Keratinocyte (primary cell): Measurements from ENCODE around the gene HSPG2. TPM values are rescaled to one million over a fixed set of nuclear protein-coding genes. Genes with fewer than 3 reads are reported as not detected.

Source experiments
- DNase-seq: peaks from one replicate; pipeline ENCODE4 v3.0.0-alpha.2; 2011; ENCODE audit warnings: low read depth, missing footprints, low spot score
- FAIRE-seq: peaks from 2 replicates; lab custom pipeline; 2011; peaks lifted over from hg19 to GRCh38; lab: Jason Lieb, UNC
- H2AFZ ChIP-seq: 2 replicates; pipeline ENCODE4 v1.6.0; 2012; ENCODE audit warnings: low read length, control low read depth, inconsistent platforms; ENCODE audit not compliant: control insufficient read depth
- H3K27ac ChIP-seq: 2 replicates; pipeline ENCODE4 v1.5.1; 2011; ENCODE audit warnings: low read length; ENCODE audit not compliant: control insufficient read depth, insufficient read depth
- H3K27me3 ChIP-seq: 3 replicates; pipeline ENCODE4 v1.6.0; 2011; ENCODE audit warnings: low read length; ENCODE audit not compliant: control insufficient read depth, insufficient read depth; ENCODE audit errors: extremely low read depth
- H3K36me3 ChIP-seq, 2 experiments: 2 replicates in 1 of 2; 3 replicates in 1 of 2; pipeline ENCODE4 v1.5.1; 2011; ENCODE audit warnings: low read length in 2 of 2, mild to moderate bottlenecking in 1 of 2; ENCODE audit not compliant: control insufficient read depth in 2 of 2, insufficient read depth in 2 of 2; ENCODE audit errors: extremely low read depth in 1 of 2
- H3K4me1 ChIP-seq: 3 replicates; pipeline ENCODE4 v1.5.1; 2011; ENCODE audit warnings: low read length; ENCODE audit not compliant: control insufficient read depth, insufficient read depth; ENCODE audit errors: extremely low read depth
- H3K4me2 ChIP-seq: 3 replicates; pipeline ENCODE4 v1.6.0; 2011; ENCODE audit warnings: low read depth, low read length; ENCODE audit not compliant: control insufficient read depth, insufficient read depth; ENCODE audit errors: extremely low read depth
- H3K4me3 ChIP-seq, 3 experiments: fragments of 200-600 bp in 1 of 3; sonication (generic) in 1 of 3; 2 replicates in 2 of 3; 3 replicates in 1 of 3; pipeline ENCODE4 v1.5.1; 2011 to 2016; ENCODE audit warnings: low read length in 3 of 3, mild to moderate bottlenecking in 3 of 3, control low read depth in 2 of 3, inconsistent platforms in 1 of 3, low read depth in 1 of 3, mixed read lengths in 1 of 3, mixed run types in 1 of 3, moderate library complexity in 1 of 3; ENCODE audit not compliant: control insufficient read depth in 2 of 3, insufficient read depth in 2 of 3; ENCODE audit errors: extremely low read depth in 1 of 3
- H3K79me2 ChIP-seq: 2 replicates; pipeline ENCODE4 v1.6.0; 2012; ENCODE audit warnings: low read length; ENCODE audit not compliant: control insufficient read depth, insufficient read depth
- H3K9ac ChIP-seq: 3 replicates; pipeline ENCODE4 v1.6.0; 2011; ENCODE audit warnings: low read length; ENCODE audit not compliant: control insufficient read depth, insufficient read depth; ENCODE audit errors: extremely low read depth
- H3K9me1 ChIP-seq: 3 replicates; pipeline ENCODE4 v1.6.0; 2011; ENCODE audit warnings: low read length; ENCODE audit not compliant: control insufficient read depth, insufficient read depth; ENCODE audit errors: extremely low read depth
- H3K9me3 ChIP-seq: 2 replicates; pipeline ENCODE4 v1.5.1; 2012; ENCODE audit warnings: low read depth, low read length; ENCODE audit not compliant: control insufficient read depth
- H4K20me1 ChIP-seq: 3 replicates; pipeline ENCODE4 v1.6.0; 2011; ENCODE audit warnings: low read length; ENCODE audit not compliant: control insufficient read depth, insufficient read depth; ENCODE audit errors: extremely low read depth
- EZH2 ChIP-seq: IDR thresholded peaks from one replicate; pipeline ENCODE4 v1.6.1; 2012; ENCODE audit warnings: inconsistent platforms, mild to moderate bottlenecking, low read length, moderate library complexity
- dilution Hi-C: fragments of 300-500 bp; cut with MboI; formaldehyde crosslinking; loops from one replicate; pipeline ENCODE4 v1.7.0; 2020; ENCODE audit warnings: low sequenced_read_pairs; ENCODE audit not compliant: extremely low pct_ligation_motif_present
- polyA plus RNA-seq, 5 experiments: library from polyadenylated mRNA; depleted of rRNA in 3 of 5; stranded (reverse) in 3 of 5; stranded (forward) in 1 of 5; unstranded in 1 of 5; fragments of >200 nt; gene quantifications; 1 replicate in 1 of 5; 2 replicates in 3 of 5; 3 replicates in 1 of 5; pipeline versions ENCODE4 v1.2.1 to v1.2.3, GENCODE V29; 2011 to 2012; ENCODE audit warnings: missing spikeins in 2 of 5, low read depth in 1 of 5, low replicate concordance in 1 of 5
- TF ChIP-seq, protein P1 (sequence below), 3 experiments: IDR thresholded peaks in 1 of 3; conservative IDR thresholded peaks in 1 of 3; optimal IDR thresholded peaks in 1 of 3; 2 replicates in 2 of 3; 3 replicates in 1 of 3; pipeline versions ENCODE3 to v1.5.1; 2011; ENCODE audit warnings: low read length in 3 of 3, mild to moderate bottlenecking in 3 of 3, moderate library complexity in 2 of 3, control low read depth in 1 of 3, inconsistent platforms in 1 of 3; ENCODE audit not compliant: insufficient read depth in 2 of 3; ENCODE audit errors: extremely low read depth in 1 of 3

HSPG2 gene
- polyA plus RNA-seq, 1 donor (not counting 4 experiments of a cell fraction or from before 2014, with no cell fraction given), result 9.0 TPM

GRCh38 chr1:21804536-21804935 is 132.6 kb downstream of the HSPG2 start:
- TF ChIP-seq, protein P1, sequence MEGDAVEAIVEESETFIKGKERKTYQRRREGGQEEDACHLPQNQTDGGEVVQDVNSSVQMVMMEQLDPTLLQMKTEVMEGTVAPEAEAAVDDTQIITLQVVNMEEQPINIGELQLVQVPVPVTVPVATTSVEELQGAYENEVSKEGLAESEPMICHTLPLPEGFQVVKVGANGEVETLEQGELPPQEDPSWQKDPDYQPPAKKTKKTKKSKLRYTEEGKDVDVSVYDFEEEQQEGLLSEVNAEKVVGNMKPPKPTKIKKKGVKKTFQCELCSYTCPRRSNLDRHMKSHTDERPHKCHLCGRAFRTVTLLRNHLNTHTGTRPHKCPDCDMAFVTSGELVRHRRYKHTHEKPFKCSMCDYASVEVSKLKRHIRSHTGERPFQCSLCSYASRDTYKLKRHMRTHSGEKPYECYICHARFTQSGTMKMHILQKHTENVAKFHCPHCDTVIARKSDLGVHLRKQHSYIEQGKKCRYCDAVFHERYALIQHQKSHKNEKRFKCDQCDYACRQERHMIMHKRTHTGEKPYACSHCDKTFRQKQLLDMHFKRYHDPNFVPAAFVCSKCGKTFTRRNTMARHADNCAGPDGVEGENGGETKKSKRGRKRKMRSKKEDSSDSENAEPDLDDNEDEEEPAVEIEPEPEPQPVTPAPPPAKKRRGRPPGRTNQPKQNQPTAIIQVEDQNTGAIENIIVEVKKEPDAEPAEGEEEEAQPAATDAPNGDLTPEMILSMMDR (optimal IDR thresholded peaks at IDR 0.05 in 1 of 3, IDR thresholded peaks at IDR 0.05 in 1 of 3, conservative IDR thresholded peaks at IDR 0.05 in 1 of 3; ENCODE audit: extremely low read depth in 1 of 3, insufficient read depth in 2 of 3, low read length in 3 of 3), result no peak
- no peak for TF ChIP-seq EZH2
- no peak overlapping the region for H3K4me3 ChIP-seq
- H3K9me3 ChIP-seq, result no peaks in the 10 kb centered on the region
- H2AFZ ChIP-seq, result no peak overlapping the region
- H3K36me3 ChIP-seq, result no peaks in the 10 kb centered on the region
- DNase-seq, result no peak
- no peaks in the 10 kb centered on the region for H3K9me1 ChIP-seq
- no peaks in the 10 kb centered on the region for H4K20me1 ChIP-seq
- FAIRE-seq, result no peak
- H3K27me3 ChIP-seq, result no peaks in the 10 kb centered on the region
- no peaks in the 10 kb centered on the region for H3K79me2 ChIP-seq
- no peaks in the 10 kb centered on the region for H3K4me1 ChIP-seq
- no peak overlapping the region for H3K9ac ChIP-seq
- H3K4me2 ChIP-seq, result no peak overlapping the region
- dilution Hi-C loops, result no loop called here
- no peak overlapping the region for H3K27ac ChIP-seq

DNA sequence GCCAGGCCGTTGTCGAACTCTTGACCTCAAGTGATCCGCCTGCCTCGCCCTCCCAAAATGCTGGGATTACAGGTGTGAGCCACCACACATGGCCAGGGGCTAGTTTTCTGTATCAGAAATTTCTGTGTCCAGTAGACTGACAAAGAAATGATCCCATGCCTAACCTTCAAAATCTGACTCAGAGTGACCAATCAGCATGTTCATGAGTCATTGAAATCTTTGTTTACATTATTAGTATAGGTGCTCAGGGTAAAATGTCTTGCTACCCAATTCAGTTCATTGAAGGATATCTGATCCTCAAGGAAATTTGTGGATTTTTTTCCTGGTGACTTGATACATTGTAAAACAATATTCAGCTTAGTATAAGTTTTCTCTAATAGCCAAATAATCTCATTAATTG is 136.0 kb downstream of the HSPG2 start:
- no peak for FAIRE-seq
- no peaks in the 10 kb centered on the region for H3K79me2 ChIP-seq
- no peaks in the 10 kb centered on the region for H3K9me1 ChIP-seq
- no peak for DNase-seq
- H3K4me2 ChIP-seq, result no peak overlapping the region
- H3K9me3 ChIP-seq, result no peaks in the 10 kb centered on the region
- no peaks in the 10 kb centered on the region for H4K20me1 ChIP-seq
- H2AFZ ChIP-seq, result no peak overlapping the region
- H3K4me1 ChIP-seq, result no peaks in the 10 kb centered on the region
- H3K9ac ChIP-seq, result no peak overlapping the region
- no peaks in the 10 kb centered on the region for H3K36me3 ChIP-seq
- no peak overlapping the region for H3K27ac ChIP-seq
- H3K27me3 ChIP-seq, result no peaks in the 10 kb centered on the region
- TF ChIP-seq EZH2, result no peak
- TF ChIP-seq, protein P1 (optimal IDR thresholded peaks at IDR 0.05 in 1 of 3, IDR thresholded peaks at IDR 0.05 in 1 of 3, conservative IDR thresholded peaks at IDR 0.05 in 1 of 3; ENCODE audit: extremely low read depth in 1 of 3, insufficient read depth in 2 of 3, low read length in 3 of 3), result no peak
- no peak overlapping the region for H3K4me3 ChIP-seq
- dilution Hi-C loops, result no loop called here
